HEK293 (cell line): ENCODE data around the gene C17orf50.

Experiments used
- ZNF157 ChIP-seq: fragments of 450-650 bp; formaldehyde crosslinking; IDR thresholded peaks from 2 replicates; pipeline ENCODE4 v1.5.1; 2016; ENCODE audit warnings: missing biosample characterization, missing genetic modification characterization
- ZNF223 ChIP-seq: fragments of 450-650 bp; formaldehyde crosslinking; IDR thresholded peaks from 2 replicates; pipeline ENCODE4 v1.5.1; 2016; ENCODE audit warnings: missing biosample characterization, missing genetic modification characterization
- ZNF23 ChIP-seq: fragments of 450-650 bp; formaldehyde crosslinking; IDR thresholded peaks from 2 replicates; pipeline ENCODE4 v1.5.1; 2016; ENCODE audit warnings: missing biosample characterization, missing genetic modification characterization, borderline replicate concordance
- TF ChIP-seq, protein P1 (sequence below): fragments of 450-650 bp; formaldehyde crosslinking; IDR thresholded peaks from 2 replicates; pipeline ENCODE4 v1.5.1; 2016; ENCODE audit warnings: missing biosample characterization, missing genetic modification characterization

DNA sequence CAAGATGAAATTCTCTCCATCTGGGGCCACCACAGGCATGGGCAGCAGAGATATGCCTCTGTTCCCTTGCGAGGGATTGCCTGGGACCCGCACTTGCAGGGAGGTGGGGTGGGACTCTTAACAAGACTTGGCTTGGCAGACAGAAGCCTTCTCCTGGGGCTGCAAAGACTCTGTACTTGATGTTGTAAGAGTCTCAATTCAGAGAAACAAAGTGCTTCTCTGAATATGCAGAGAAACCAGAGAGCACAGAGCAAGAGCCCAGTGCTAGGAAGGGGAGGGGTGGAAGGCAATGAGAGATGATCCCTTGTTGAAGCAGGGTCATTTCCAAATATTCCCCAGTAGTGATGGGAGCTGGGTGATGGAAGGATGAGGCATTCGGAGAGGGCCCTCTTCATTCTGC is 32.6 kb downstream of the C17orf50 start:
- TF ChIP-seq ZNF157 (tag by site-specific recombination) = no peak
- TF ChIP-seq, protein P1, sequence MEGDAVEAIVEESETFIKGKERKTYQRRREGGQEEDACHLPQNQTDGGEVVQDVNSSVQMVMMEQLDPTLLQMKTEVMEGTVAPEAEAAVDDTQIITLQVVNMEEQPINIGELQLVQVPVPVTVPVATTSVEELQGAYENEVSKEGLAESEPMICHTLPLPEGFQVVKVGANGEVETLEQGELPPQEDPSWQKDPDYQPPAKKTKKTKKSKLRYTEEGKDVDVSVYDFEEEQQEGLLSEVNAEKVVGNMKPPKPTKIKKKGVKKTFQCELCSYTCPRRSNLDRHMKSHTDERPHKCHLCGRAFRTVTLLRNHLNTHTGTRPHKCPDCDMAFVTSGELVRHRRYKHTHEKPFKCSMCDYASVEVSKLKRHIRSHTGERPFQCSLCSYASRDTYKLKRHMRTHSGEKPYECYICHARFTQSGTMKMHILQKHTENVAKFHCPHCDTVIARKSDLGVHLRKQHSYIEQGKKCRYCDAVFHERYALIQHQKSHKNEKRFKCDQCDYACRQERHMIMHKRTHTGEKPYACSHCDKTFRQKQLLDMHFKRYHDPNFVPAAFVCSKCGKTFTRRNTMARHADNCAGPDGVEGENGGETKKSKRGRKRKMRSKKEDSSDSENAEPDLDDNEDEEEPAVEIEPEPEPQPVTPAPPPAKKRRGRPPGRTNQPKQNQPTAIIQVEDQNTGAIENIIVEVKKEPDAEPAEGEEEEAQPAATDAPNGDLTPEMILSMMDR (tag by site-specific recombination) = no peak
- TF ChIP-seq ZNF23 = no peak
- TF ChIP-seq ZNF223 (tag by site-specific recombination) = no peak
